ENCODE data around the gene RBM5.
"Not testable (repeated sequence)": the region's sequence is repeated elsewhere in the genome, so short reads cannot be mapped to it uniquely, and the experiment has no call there.

Gene RBM5
- total RNA-seq, result 143 to 333 (median 188) reads per million in 9 experiments

GRCh38 chr3:50088725-50089608, at the start of gene RBM5:
Gene RBM5, plus strand, starts transcription at chr3:50088919. Its CDS starts 1,516 bp downstream, at chr3:50090435.
- DNase-seq, result peak; percentile 85 to 89 (median 88)
- H3K4me3 Mint-ChIP-seq, result peak within 1 kb of the TSS; percentile 94 to 96
- H3K9me3 Mint-ChIP-seq, result no peaks in the 10 kb centered on the region
- H3K27me3 Mint-ChIP-seq, result no peaks in the 10 kb centered on the region
- peaks cover 18 to 29% of the 10 kb centered on the region in 2 donors for H3K4me1 Mint-ChIP-seq (ENCODE audit: low read depth in 2 of 2)
- peak; percentile 99 for ATAC-seq (replicated peaks)
- peaks cover 59% of the 10 kb centered on the region for H3K36me3 Mint-ChIP-seq (ENCODE audit: insufficient read depth)
- H3K27ac Mint-ChIP-seq, result peak within 1 kb of the TSS; percentile 97 to 99

DNA sequence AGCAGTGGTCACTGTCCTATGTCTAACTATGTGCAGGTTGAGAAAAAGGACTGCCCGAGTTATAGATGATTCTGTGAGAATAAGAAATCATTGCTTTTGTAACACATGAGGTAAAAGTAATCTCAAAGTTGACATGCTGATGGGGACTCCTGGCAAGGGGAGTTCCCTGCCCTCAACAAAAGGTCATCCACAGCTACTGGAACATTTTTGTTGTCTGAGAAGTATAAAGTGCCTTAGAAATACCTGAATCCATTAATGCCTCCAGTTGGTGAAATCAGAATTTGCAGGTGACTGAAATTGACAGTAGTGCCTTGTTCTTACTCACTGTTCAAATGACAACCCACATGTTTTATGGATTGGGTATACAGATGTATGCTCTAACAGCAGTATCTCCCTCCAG, 43.7 kb upstream of the RBM5 start:
- DNase-seq, result no peak
- no peaks in the 10 kb centered on the region for H3K27me3 Mint-ChIP-seq
- H3K36me3 Mint-ChIP-seq (ENCODE audit: insufficient read depth), result peaks cover 32% of the 10 kb centered on the region
- H3K27ac Mint-ChIP-seq, result no peak overlapping the region
- ATAC-seq (replicated peaks), result no peak
- H3K4me1 Mint-ChIP-seq (ENCODE audit: low read depth in 2 of 2), result peaks cover 4 to 10% of the 10 kb centered on the region in 2 donors
- no peaks in the 10 kb centered on the region for H3K9me3 Mint-ChIP-seq
- H3K4me3 Mint-ChIP-seq, result no peak overlapping the region

GRCh38 chr3:50047426-50047825, 41.3 kb upstream of the RBM5 start:
- no peak for ATAC-seq (replicated peaks)

GRCh38 chr3:50050361-50050760, 38.4 kb upstream of the RBM5 start:
- H3K4me3 Mint-ChIP-seq, result no peak overlapping the region
- H3K27ac Mint-ChIP-seq, result peak overlapping the region; percentile 7 to 18
- no peaks in the 10 kb centered on the region for H3K9me3 Mint-ChIP-seq
- DNase-seq, result no peak
- ATAC-seq (replicated peaks), result no peak
- no peaks in the 10 kb centered on the region for H3K27me3 Mint-ChIP-seq
- H3K36me3 Mint-ChIP-seq (ENCODE audit: insufficient read depth), result peaks cover 56% of the 10 kb centered on the region
- peaks cover 0 to 2% of the 10 kb centered on the region in 2 donors for H3K4me1 Mint-ChIP-seq (ENCODE audit: low read depth in 2 of 2)

More at GRCh38 chr3:50047426-50047825, 41.3 kb upstream of the RBM5 start:
- no peaks in the 10 kb centered on the region for H3K27me3 Mint-ChIP-seq
- H3K4me1 Mint-ChIP-seq (ENCODE audit: low read depth in 2 of 2), result peaks cover 2 to 3% of the 10 kb centered on the region in 2 donors
- DNase-seq, result no peak
- H3K36me3 Mint-ChIP-seq (ENCODE audit: insufficient read depth), result peaks cover 40% of the 10 kb centered on the region
- no peak overlapping the region for H3K4me3 Mint-ChIP-seq
- H3K9me3 Mint-ChIP-seq, result no peaks in the 10 kb centered on the region
- no peak overlapping the region for H3K27ac Mint-ChIP-seq

- H3K27ac Mint-ChIP-seq, result no peak overlapping the region
- no peaks in the 10 kb centered on the region for H3K4me1 Mint-ChIP-seq (ENCODE audit: low read depth in 2 of 2)
- no peaks in the 10 kb centered on the region for H3K9me3 Mint-ChIP-seq
- H3K36me3 Mint-ChIP-seq (ENCODE audit: insufficient read depth), result peaks cover 88% of the 10 kb centered on the region
- ATAC-seq (replicated peaks) (no peak), DNase-seq (no peak)
- H3K4me3 Mint-ChIP-seq, result no peak overlapping the region
- H3K27me3 Mint-ChIP-seq, result no peaks in the 10 kb centered on the region
Measured at GRCh38 chr3:50057756-50058155, 31.0 kb upstream of the RBM5 start.

GRCh38 chr3:50068134-50068533, 20.6 kb upstream of the RBM5 start:
- Mint-ChIP-seq H3K27ac (peak overlapping the region in 1 of 2 donors; percentile 54), H3K27me3 (no peaks in the 10 kb centered on the region), H3K9me3 (no peaks in the 10 kb centered on the region), H3K4me3 (no peak overlapping the region), H3K36me3 (ENCODE audit: insufficient read depth) (peaks cover 86% of the 10 kb centered on the region), H3K4me1 (ENCODE audit: low read depth in 2 of 2) (peaks cover 0 to 2% of the 10 kb centered on the region in 2 donors)
- DNase-seq (no peak), ATAC-seq (replicated peaks) (no peak)

GRCh38 chr3:50078091-50078490, 10.6 kb upstream of the RBM5 start:
- Mint-ChIP-seq H3K4me3 (no peak overlapping the region), H3K27me3 (no peaks in the 10 kb centered on the region), H3K27ac (peak overlapping the region; percentile 61 to 65), H3K9me3 (no peaks in the 10 kb centered on the region), H3K4me1 (ENCODE audit: low read depth in 2 of 2) (peaks cover 0 to 5% of the 10 kb centered on the region in 2 donors), H3K36me3 (ENCODE audit: insufficient read depth) (peaks cover 42% of the 10 kb centered on the region)
- ATAC-seq (replicated peaks) (no peak), DNase-seq (no peak)

- Mint-ChIP-seq H3K36me3 (ENCODE audit: insufficient read depth) (peaks cover 38% of the 10 kb centered on the region), H3K9me3 (no peaks in the 10 kb centered on the region), H3K27me3 (no peaks in the 10 kb centered on the region), H3K4me1 (ENCODE audit: low read depth in 2 of 2) (peaks cover 0 to 5% of the 10 kb centered on the region in 2 donors), H3K4me3 (no peak overlapping the region), H3K27ac (peak overlapping the region; percentile 61 to 65)
- DNase-seq (no peak), ATAC-seq (replicated peaks) (no peak)
Measured at GRCh38 chr3:50078622-50079021, 10.1 kb upstream of the RBM5 start.

DNA sequence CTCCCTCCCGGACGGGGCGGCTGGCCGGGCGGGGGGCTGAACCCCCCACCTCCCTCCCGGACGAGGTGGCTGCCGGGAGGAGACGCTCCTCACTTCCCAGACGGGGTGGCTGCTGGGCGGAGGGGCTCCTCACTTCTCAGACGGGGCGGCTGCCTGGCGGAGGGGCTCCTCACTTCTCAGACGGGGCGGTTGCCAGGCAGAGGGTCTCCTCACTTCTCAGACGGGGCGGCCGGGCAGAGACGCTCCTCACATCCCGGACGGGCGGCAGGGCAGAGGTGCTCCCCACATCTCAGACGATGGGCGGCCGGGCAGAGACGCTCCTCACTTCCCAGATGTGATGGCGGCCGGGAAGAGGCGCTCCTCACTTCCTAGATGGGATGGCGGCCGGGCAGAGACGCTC, 3.8 kb upstream of the RBM5 start:
- not testable (repeated sequence) for H3K9me3 Mint-ChIP-seq; H3K4me1 Mint-ChIP-seq (ENCODE audit: low read depth in 2 of 2); H3K4me3 Mint-ChIP-seq; ATAC-seq (replicated peaks); H3K27me3 Mint-ChIP-seq; H3K27ac Mint-ChIP-seq; DNase-seq
- peaks cover 23% of the 10 kb centered on the region for H3K36me3 Mint-ChIP-seq (ENCODE audit: insufficient read depth)

GRCh38 chr3:50089609-50089945, 858 bp downstream of the RBM5 start:
- ATAC-seq (replicated peaks), result no peak
- Mint-ChIP-seq H3K4me1 (ENCODE audit: low read depth in 2 of 2) (peaks cover 18 to 29% of the 10 kb centered on the region in 2 donors), H3K27ac (peak overlapping the region; percentile 97 to 99), H3K9me3 (no peaks in the 10 kb centered on the region), H3K4me3 (peak overlapping the region; percentile 94 to 96), H3K27me3 (no peaks in the 10 kb centered on the region), H3K36me3 (ENCODE audit: insufficient read depth) (peaks cover 65% of the 10 kb centered on the region)
- DNase-seq, result no peak

GRCh38 chr3:50090984-50091383, 2.3 kb downstream of the RBM5 start:
- peaks cover 25 to 33% of the 10 kb centered on the region in 2 donors for H3K4me1 Mint-ChIP-seq (ENCODE audit: low read depth in 2 of 2)
- peaks cover 79% of the 10 kb centered on the region for H3K36me3 Mint-ChIP-seq (ENCODE audit: insufficient read depth)
- DNase-seq (no peak), ATAC-seq (replicated peaks) (no peak)
- peak overlapping the region; percentile 94 to 96 for H3K4me3 Mint-ChIP-seq
- H3K9me3 Mint-ChIP-seq, result no peaks in the 10 kb centered on the region
- H3K27me3 Mint-ChIP-seq, result no peaks in the 10 kb centered on the region
- H3K27ac Mint-ChIP-seq, result peak overlapping the region; percentile 97 to 99

DNA sequence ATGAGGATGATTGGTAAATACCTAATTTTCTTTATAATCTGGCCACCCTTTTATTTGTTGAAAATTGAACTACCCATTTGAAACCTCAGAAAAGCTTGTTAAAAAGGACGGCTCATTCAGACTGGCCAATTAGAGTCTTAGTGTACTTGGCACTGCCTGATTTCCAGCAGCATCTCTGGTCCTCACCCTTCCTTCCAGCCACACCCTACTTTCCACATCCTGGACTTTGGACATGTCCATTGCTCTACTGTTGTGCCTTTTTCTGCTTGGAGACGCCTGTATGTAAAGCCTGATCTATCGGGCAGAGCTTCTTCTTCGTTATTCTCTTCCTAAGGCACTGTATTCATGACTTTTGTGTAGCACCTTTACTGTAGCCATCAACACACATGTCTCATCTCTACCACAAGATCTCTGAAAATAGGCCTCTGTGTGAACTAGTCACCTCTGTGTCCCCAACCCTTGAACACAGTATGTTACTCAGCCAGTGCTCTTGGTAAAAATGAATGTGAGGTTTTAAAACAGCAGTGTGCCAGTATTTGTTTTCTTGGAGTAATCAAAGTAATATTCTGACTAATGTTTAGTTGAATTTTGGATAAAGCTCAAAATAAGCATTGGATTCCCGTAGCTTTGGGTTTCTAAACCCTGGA, 6.8 kb downstream of the RBM5 start:
- H3K4me1 Mint-ChIP-seq (ENCODE audit: low read depth in 2 of 2), result peaks cover 19 to 27% of the 10 kb centered on the region in 2 donors
- DNase-seq (no peak), ATAC-seq (replicated peaks) (no peak)
- H3K4me3 Mint-ChIP-seq, result peak overlapping the region in 1 of 2 donors; percentile 37
- no peaks in the 10 kb centered on the region for H3K9me3 Mint-ChIP-seq
- H3K36me3 Mint-ChIP-seq (ENCODE audit: insufficient read depth), result peaks cover 100% of the 10 kb centered on the region
- H3K27me3 Mint-ChIP-seq, result no peaks in the 10 kb centered on the region
- H3K27ac Mint-ChIP-seq, result peak overlapping the region in 1 of 2 donors; percentile 49

- Mint-ChIP-seq H3K27me3 (no peaks in the 10 kb centered on the region), H3K27ac (peak overlapping the region in 1 of 2 donors; percentile 64), H3K9me3 (no peaks in the 10 kb centered on the region), H3K4me1 (ENCODE audit: low read depth in 2 of 2) (peaks cover 7 to 8% of the 10 kb centered on the region in 2 donors), H3K4me3 (no peak overlapping the region), H3K36me3 (ENCODE audit: insufficient read depth) (peaks cover 100% of the 10 kb centered on the region)
- ATAC-seq (replicated peaks), result no peak
- DNase-seq, result no peak
Measured at GRCh38 chr3:50100386-50100785, 11.7 kb downstream of the RBM5 start.

All from effector memory CD8-positive, alpha-beta T cell (primary cell).